Astrocyte of the spinal cord (primary cell): ENCODE results near the gene NUDT22.

Source experiments
- DNase-seq: peaks from one replicate; pipeline ENCODE4 v3.0.0; 2011; ENCODE audit warnings: low read depth, low spot score
- H3K4me3 ChIP-seq: 2 replicates; pipeline ENCODE4 v1.5.1; 2011; ENCODE audit warnings: low read depth, mild to moderate bottlenecking, low read length, moderate library complexity
- in situ Hi-C: cut with HindIII; loops from 2 replicates; pipeline ENCODE4 v1.10.0; 2017; ENCODE audit warnings: low sequenced_read_pairs
- TF ChIP-seq, protein P1 (sequence below): IDR thresholded peaks from 2 replicates; pipeline ENCODE4 v1.5.1; 2012; ENCODE audit warnings: low read depth, mild to moderate bottlenecking, low read length, inconsistent platforms

Gene NUDT22

DNA sequence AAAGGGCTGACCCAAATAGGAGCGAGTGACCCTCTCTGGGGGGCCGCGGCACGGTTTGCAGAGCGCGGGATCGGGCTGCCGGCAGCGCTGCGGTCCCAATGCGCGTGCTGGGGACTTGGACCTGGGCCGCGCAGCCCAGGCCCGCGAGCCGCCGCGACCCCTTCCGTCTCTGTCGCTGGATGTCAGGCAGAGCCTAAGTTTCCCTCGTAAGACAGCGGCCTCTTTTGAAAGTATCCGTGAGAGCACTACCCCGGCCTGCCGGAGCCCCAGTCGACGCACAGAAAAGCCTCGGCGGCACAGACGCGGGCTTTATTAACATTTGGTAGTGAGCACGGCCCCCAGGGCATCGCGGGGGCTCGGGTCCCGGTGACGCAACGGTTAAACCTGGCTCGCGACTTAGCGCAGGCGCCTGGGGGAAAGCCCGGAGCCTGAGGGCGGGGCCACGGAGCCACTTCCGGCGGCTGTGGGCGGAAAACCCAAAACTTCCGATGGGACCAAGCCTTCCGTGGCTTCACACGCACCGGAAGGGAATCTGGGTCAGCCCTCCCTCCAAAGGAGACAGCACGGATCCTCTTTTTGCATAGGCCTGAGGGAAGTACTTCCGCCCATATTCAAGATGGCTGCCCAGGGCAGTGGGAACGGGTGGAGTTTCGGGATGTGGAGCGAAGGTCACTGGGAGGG is 43.6 kb downstream of the NUDT22 start:
- peak overlapping the region; percentile 68 for H3K4me3 ChIP-seq
- TF ChIP-seq, protein P1, sequence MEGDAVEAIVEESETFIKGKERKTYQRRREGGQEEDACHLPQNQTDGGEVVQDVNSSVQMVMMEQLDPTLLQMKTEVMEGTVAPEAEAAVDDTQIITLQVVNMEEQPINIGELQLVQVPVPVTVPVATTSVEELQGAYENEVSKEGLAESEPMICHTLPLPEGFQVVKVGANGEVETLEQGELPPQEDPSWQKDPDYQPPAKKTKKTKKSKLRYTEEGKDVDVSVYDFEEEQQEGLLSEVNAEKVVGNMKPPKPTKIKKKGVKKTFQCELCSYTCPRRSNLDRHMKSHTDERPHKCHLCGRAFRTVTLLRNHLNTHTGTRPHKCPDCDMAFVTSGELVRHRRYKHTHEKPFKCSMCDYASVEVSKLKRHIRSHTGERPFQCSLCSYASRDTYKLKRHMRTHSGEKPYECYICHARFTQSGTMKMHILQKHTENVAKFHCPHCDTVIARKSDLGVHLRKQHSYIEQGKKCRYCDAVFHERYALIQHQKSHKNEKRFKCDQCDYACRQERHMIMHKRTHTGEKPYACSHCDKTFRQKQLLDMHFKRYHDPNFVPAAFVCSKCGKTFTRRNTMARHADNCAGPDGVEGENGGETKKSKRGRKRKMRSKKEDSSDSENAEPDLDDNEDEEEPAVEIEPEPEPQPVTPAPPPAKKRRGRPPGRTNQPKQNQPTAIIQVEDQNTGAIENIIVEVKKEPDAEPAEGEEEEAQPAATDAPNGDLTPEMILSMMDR, result no peak
- DNase-seq, result peak; percentile 100
- in situ Hi-C loops, result no loop called here

DNA sequence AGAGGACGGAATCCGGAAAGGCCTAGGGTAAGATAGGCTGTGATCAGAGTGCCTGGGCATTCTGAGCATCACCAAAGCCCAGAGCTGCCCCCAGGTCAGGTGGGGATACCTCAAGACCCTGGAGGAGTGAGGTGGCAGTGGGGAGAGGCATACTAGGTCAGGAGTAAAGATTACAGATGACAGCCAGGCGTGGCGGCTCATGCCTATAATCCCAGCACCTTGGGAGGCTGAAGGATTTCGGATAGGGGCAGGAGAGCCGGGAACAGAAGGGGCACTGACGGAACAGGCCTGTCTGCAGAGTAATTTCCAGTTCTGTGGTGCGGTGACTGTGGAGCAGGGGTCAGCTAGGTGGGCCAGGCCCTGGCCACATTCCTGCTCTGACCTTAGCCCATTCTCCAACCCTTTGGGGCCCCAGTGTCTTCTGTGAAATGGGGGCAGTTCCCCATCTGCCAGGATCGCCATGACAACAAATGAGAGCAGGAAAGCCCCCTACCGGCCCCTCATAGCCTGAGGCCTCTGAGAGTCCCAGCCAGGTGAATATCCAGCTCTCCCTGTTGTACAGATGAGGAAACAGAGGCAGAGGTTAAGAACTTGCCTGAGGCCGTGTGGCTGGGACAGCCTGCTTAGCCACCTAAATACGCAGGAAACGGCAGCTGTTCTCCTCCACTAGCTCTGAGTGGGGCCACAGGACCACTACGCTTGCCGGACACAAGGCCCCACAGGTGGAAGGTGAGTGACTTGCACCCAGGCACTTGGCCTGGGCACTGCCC is 49.1 kb downstream of the NUDT22 start:
- DNase-seq, result no peak
- H3K4me3 ChIP-seq, result no peak overlapping the region
- in situ Hi-C loops, result no loop called here
- TF ChIP-seq, protein P1, result no peak

DNA sequence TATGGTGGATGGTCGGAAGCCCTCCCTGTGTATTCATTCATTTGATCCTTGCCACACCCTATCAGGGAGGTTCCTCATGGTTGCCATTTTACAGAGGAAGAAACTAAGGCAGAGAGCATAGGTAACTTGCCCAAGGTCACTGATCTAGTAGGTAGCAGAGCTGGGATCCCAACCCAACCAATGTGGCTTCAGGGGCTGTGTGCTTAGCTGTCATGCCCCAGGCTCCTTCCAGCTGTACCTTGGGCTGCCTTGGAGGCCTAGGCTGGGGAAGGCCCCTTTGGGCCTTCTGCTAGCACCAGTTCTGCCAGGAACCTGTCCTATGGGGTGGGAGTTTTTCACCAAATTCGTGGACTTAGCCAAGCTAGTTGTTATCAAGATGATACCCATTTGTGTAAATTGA is 49.8 kb downstream of the NUDT22 start:
- DNase-seq, result no peak
- no peak overlapping the region for H3K4me3 ChIP-seq
- TF ChIP-seq, protein P1, result no peak
- in situ Hi-C loops, result no loop called here

DNA sequence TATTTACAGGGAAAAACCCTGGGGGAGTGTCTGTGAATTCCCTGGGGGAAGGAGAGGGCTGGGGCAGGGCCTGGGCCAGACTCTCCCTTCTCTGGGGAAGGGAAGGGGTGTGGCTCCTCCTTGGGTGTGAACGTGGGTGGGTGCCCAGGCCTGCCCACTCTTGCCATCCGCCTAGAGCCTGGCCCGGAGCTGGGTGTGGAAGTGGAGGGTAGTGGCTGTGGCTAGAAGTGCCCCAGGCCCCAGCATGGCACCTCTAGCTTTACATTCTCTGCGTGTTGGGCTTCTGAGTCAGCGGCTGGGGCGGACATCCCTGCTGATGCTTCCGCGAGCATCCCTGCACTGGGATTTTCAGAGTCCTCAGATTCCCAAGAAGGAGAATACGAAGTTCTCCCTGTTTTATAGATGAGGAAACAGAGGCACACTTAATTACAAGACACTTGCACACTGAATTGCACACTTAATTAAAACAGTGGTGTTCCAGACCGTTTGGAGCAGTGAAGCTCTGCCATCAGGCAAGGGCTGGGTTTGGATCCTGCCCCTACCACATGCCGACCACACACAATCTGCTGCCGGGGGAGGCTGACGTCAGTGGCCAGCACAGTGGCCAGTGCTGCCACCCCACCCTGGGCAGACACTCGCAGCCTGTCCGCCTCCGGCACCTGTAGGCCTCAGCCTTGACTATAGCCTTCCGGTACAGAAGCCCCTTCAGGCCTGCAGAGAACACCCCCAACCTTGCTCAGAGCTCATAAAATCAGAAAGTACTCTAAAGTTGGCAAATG is 50.8 kb downstream of the NUDT22 start:
- DNase-seq, result peak; percentile 30
- TF ChIP-seq, protein P1, result no peak
- in situ Hi-C loops, result no loop called here
- H3K4me3 ChIP-seq, result no peak overlapping the region

DNA sequence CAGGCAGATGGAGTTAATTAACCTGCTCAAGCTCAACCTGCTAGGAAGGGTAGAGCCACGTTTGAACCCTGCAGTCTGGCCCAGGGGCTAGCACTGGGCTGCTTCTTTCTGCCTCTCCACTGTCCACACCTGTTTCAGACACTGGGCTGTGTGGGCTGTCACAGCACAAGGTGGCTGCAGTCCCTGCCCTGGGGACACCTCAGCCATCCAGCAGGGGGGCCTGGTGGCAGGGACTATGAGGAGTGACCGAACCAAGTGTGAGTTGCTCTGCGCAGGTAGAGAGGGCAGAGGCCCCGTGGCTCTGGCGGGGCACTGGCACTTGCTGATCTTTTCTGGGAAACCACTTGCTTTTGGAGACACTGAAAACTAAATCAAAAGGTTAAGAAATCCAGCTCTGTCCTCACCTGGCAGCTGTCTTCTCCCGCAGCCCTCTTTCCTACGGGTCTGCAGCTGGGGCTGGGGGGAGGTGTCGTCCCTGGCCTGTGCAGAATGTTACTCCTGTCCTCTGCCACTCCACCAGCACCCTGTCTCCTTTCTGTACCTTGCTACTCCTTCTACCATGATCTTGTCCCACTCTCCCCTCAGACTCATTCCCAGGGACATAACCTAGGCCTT is 52.6 kb downstream of the NUDT22 start:
- in situ Hi-C loops, result no loop called here
- H3K4me3 ChIP-seq, result no peak overlapping the region
- TF ChIP-seq, protein P1, result no peak
- DNase-seq, result no peak
